KOPT-K1 (cell line): Measurements from ENCODE around the gene TMEM117.

Source experiments
- H3K27ac ChIP-seq: fragments of 200-600 bp; sonication (generic); 2 replicates; pipeline ENCODE4 v1.5.1; 2016; ENCODE audit warnings: antibody characterized with exemption, mild to moderate bottlenecking, low read depth, low read length; ENCODE audit not compliant: poor library complexity, severe bottlenecking
- H3K36me3 ChIP-seq: fragments of 200-600 bp; sonication (generic); 2 replicates; pipeline ENCODE4 v1.5.1; 2017; ENCODE audit warnings: antibody characterized with exemption, mild to moderate bottlenecking, low read length, moderate library complexity; ENCODE audit not compliant: insufficient read depth
- H3K9me3 ChIP-seq: fragments of 200-600 bp; sonication (generic); 2 replicates; pipeline ENCODE4 v1.5.1; 2017; ENCODE audit warnings: antibody characterized with exemption, low read length, mild to moderate bottlenecking; ENCODE audit not compliant: insufficient read depth, poor library complexity, severe bottlenecking

Gene TMEM117

DNA sequence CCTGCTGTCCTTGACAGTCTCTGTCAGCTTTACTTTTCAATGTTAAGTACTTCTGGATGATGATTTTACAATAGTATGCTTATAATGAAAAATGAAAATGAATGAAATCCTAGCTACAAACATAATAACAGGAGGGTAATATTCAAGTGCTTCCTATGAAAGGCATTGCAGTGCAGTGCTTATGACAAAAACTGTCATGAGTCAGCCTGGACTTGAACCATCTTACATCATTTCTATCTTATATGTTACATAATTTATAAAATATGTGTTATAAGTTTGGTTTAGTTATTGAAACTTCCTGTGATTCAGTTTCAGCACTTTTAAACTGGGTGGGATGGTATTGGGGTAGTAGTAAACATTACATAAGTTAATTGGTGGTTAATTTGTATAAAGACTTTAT, 451.7 kb downstream of the TMEM117 start:
- H3K9me3 ChIP-seq, result no peaks in the 10 kb centered on the region
- no peak overlapping the region for H3K27ac ChIP-seq
- no peaks in the 10 kb centered on the region for H3K36me3 ChIP-seq

DNA sequence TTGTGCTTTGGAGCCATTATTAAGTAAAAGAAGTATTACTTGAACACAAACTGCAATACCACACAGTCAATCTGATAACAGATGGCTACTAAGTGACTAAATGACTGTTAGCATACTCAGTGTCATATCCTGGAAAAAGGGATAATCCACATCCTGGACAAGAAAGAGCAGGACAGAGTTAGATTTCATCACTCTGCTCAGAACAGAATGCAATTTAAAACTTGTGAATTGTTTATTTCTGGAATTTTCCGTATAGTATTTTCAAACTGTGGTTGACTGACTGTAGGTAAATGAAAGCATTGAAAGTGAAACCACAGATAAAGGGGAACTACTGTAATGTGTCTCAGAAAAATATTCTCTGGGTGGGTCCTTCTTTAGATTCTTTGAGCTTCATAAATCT, 458.8 kb downstream of the TMEM117 start:
- Histone ChIP-seq H3K27ac (no peak overlapping the region), H3K9me3 (no peaks in the 10 kb centered on the region), H3K36me3 (no peaks in the 10 kb centered on the region)

DNA sequence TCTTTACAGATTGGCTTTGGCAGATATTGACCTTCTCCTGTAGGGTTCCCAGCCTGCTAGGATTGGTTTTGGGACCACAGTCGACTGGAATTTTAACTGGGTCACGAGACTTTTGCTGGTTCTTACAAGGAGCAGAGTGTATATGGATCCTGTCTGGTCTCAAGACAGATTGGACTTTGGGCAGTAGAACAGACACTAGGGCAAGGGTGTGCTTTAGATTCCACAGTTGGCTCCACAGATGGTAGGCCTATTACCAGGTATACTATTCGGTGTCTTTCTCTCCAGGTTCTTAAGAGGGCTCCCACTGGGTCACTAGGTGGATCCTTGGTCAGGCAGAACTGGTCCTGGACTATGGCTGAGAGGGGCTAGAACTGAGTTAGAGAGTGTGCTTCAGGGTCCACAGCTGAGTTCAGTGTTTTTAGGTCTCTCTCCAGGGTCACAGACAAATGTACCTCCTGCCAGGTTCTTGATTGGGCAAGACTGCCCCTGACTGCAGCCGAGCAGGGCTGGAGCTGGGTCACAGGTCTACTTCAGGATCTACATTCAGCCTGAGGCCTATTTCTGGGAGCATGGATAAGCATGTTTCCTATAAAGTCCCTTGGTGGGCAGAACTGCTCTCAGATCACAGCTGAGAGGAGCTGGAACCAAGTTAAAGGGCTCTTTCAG, 460.2 kb downstream of the TMEM117 start:
- H3K9me3 ChIP-seq, result no peaks in the 10 kb centered on the region
- H3K27ac ChIP-seq, result no peak overlapping the region
- H3K36me3 ChIP-seq, result no peaks in the 10 kb centered on the region

DNA sequence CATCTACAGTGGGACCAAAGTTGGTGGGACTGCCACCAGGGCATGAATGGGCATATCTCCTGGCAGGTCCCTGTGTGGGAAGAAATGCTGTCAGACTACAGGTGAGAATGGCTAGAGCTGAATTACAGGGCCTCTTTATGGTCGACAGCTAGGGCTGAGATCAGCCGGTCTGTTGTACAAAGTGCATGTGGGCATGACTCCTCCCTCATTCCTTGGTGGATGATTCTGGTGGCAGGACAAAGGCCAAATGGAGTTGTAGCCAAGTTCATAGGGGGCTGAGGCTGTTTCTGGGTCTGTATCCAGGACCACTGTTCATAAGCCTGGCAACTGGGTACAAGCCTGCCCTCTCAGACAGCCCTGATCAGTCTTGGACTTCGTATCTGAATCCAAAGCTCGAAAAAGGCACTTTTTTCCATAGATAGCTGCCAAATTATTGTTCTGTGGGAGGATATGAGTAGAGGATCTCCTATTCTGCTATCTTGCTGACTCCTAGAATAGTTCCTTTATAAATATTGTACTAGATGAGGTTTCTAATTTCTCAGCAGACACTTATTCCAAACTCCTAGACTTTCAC, 460.8 kb downstream of the TMEM117 start:
- Histone ChIP-seq H3K27ac (no peak overlapping the region), H3K36me3 (no peaks in the 10 kb centered on the region), H3K9me3 (no peaks in the 10 kb centered on the region)

DNA sequence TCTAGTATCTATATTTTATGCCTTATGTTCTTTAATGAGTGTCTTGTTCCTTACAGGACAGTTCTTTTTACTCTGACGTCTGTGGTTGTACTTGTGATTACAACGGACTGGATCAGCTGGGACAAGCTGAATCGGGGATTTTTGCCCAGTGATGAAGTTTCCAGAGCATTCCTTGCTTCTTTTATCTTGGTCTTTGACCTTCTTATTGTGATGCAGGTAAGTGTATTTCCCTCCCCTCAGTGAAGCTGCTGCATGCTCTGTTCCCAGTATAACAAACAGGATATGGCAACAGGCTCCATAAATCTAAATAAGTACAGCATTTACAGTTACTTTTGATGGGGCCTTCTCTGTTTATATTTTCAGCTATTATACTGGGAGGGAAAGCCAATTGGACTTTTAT, 463.6 kb downstream of the TMEM117 start:
- Histone ChIP-seq H3K9me3 (no peaks in the 10 kb centered on the region), H3K36me3 (no peaks in the 10 kb centered on the region), H3K27ac (no peak overlapping the region)

DNA sequence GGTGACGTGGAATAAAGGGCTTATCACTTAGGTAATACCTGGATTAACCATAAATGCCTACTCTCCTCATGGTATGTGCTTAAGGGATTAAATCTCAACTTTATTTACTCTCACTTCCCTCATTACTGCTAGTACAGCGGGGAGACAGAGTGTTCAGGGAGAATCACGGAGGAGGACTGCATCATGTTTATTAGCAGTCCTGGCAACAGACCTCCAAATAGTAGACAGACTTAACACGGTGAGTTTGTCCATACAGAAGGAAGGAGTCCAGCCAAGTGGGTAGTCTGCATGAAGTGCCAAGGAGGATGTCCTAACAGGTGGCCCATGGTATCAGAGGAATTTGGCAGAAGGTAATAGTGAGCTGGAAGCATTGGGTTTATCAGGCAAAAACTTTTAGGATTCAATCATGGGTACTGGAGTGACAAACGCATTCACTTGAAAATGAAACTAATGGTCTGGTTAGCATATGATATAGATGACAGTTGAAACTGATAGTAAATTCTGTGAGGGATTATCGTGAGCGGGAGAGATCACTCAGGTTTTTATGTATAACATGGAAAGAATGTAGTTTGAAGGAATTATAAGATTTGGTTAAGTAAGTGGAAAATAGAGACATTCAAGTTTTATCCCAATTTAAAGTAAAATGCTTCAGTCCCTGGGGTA, 471.8 kb downstream of the TMEM117 start:
- Histone ChIP-seq H3K27ac (no peak overlapping the region), H3K9me3 (peaks cover 4% of the 10 kb centered on the region)

DNA sequence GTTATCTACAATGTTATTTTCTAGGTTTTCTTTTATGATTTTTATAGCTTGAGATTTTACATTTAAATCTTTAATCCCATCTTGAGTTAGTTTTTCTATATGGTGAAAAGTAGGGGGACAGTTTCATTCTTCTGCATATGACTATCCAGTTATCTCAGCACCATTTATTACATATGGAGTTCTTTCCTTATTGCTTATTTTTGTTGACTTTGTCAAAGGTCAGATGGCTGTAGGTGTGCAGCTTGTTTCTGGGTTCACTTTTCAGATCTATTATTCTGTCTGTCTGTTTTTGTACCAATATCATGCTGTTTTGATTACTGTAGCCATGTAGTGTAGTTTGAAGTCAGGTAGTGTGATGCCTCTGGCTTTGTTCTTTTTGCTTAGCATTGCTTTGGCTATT, 477.3 kb downstream of the TMEM117 start:
- H3K9me3 ChIP-seq, result no peaks in the 10 kb centered on the region
- no peak overlapping the region for H3K27ac ChIP-seq
- H3K36me3 ChIP-seq, result no peaks in the 10 kb centered on the region

More for the DNA sequence above, 471.8 kb downstream of the TMEM117 start:
- H3K36me3 ChIP-seq, result no peaks in the 10 kb centered on the region

DNA sequence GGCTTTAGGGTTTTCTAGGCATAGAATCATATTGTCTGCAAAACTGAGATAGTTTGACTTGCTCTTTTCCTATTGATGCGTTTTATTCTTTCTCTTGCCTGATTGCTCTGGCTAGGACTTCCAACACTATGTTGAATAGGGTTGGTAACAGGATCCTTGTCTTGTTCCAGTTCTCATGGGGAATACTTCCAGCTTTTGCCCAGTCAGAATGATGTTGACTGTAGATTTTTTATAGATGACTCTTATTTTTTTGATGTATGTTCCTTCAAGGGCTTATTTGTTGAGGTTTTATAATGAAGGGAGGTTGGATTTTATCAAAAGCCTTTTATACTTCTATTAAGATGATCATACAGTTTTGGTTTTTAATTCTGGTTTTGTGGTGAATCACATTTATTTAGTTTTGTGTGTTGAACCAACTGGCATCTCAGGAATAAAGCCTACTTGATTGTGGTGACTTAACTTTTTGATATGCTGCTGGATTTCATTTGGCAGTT, 478.2 kb downstream of the TMEM117 start:
- Histone ChIP-seq H3K9me3 (no peaks in the 10 kb centered on the region), H3K27ac (no peak overlapping the region), H3K36me3 (no peaks in the 10 kb centered on the region)

DNA sequence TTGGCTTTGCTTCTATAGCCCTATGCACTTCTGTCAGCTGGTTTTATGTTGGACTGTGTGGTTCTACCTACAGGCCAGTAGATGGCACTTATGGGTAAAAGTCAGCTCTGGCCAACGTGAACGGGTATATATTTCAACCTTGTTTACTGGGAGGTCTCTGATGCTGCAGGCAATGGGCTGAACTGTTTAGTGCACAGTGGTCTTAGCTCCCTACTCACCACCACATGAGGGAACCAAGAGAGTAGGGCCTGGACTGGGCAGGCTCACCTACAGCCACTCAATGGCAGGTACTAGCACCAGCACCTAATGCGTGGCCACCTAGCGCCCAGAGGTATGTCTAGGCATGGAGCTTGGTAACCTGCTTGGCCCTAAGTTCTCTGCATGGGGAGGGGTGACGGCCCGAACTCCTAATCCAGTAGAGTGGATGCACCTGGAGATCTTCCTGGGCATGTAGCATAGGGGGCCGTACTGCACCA, 481.8 kb downstream of the TMEM117 start:
- no peak overlapping the region for H3K27ac ChIP-seq
- H3K36me3 ChIP-seq, result no peaks in the 10 kb centered on the region
- H3K9me3 ChIP-seq, result no peaks in the 10 kb centered on the region

DNA sequence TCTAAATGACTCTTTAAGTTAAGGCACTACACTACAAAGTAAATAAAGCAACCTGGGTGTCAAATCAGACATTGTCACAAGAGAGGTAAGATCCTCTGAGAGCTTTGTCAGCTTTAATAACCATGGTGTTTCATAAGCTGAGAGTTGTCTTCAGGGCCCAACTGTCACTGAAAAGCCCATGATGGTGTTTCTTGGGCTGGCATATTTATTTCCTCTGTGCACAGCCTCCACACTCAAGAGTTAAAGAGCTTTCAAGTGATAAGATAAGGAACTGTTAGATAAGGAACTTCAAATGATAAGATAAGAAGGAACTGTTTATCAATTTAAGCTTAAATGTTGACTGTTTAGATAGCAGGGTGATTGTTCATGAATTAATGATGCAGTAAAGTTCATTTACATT, 495.4 kb downstream of the TMEM117 start:
- Histone ChIP-seq H3K9me3 (no peaks in the 10 kb centered on the region), H3K27ac (no peak overlapping the region), H3K36me3 (no peaks in the 10 kb centered on the region)

DNA sequence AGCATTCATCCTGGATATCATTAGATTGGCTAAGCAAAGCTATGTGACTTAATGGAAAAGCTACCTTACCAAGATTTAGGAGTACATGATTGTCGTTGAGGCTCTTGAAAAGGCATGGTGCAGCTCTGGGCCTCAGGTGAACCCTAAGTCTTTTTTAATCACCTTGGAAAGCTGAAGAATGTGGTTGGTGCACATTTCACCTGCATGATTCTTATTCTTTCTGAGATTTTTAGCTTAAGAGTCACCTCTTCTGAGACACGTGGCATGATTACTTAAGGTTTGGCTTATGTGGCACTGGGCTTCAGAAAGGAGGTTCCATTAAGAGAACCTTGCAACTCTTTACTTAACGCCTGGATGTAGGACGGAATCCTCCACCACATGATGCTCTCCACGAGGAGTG, 498.5 kb downstream of the TMEM117 start:
- Histone ChIP-seq H3K9me3 (no peaks in the 10 kb centered on the region), H3K27ac (no peak overlapping the region), H3K36me3 (no peaks in the 10 kb centered on the region)

DNA sequence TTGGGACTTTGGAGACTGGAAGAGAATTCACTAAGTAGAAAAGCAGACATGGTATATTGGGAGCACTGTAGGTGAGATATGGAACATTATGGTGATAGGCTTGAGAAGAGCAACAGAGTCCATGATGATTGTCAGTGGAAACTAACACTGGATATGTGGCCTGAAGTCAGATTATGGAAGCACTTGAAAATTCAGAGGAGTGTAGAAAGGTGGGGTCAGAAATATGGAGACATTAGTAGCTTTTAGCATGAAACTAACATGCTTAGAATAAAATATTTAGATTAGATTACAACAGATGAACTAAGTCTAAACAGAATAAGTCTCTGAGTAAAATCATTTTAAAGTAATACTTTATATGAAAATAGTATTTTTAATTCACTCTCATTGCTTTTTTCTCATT, 499.1 kb downstream of the TMEM117 start:
- no peaks in the 10 kb centered on the region for H3K36me3 ChIP-seq
- no peak overlapping the region for H3K27ac ChIP-seq
- H3K9me3 ChIP-seq, result no peaks in the 10 kb centered on the region

DNA sequence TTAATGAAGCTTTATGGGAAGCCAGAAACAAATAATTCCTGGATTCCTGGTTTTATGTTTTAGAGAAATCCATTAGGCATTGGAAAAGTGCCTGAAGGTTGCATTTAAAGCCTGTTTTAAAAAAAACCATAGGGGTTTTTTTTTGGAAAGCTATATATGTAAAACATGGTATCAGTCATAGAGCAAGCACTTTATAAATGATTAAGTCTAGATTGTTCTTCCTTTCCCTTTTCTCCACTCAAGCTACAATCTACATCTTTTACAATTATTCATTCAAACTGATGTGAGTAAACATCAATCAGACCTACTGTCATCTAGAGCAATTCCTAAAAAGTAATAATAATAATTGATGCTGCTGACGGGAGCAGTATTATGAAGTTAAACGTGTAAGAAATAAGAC, 500.7 kb downstream of the TMEM117 start:
- no peak overlapping the region for H3K27ac ChIP-seq
- H3K36me3 ChIP-seq, result no peaks in the 10 kb centered on the region
- H3K9me3 ChIP-seq, result no peaks in the 10 kb centered on the region

DNA sequence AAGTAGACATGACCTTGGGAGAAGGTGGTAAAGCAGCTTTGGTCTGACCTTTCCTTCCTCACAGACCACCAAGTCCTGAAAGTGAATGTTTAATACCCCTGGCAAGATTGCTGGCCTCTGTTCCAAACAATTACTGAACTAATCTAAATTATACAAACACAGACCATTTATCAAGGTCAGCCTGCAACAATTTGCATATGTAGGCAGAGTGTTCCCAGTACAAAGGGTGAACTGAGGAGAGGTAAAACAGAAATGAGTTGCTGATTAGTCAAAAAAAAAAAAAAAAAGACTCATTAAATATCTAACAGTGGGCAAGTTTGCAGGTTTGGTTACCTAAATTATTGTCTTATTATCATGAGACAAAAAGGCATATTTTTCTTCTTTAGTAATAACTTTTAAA, 506.5 kb downstream of the TMEM117 start:
- H3K36me3 ChIP-seq, result no peaks in the 10 kb centered on the region
- H3K27ac ChIP-seq, result no peak overlapping the region
- H3K9me3 ChIP-seq, result no peaks in the 10 kb centered on the region

DNA sequence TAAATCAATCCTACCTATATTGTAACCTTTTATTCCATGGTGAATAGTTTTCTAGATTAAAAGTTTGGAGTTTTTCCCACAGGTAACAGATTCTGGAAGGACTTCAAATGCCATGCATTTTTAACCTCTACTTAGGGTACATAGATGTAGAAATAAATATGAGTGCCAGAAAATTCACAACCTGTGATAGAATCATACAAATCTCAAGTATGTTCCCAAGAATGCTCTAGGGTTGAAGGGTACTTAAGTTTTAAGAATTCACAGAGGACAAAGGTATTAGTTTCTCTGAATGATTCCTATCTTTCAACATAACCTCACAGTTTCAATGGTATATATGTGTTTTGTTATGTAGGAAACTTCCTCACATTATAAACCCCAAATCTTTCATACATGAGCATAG, 511.3 kb downstream of the TMEM117 start:
- Histone ChIP-seq H3K27ac (no peak overlapping the region), H3K36me3 (no peaks in the 10 kb centered on the region), H3K9me3 (no peaks in the 10 kb centered on the region)

DNA sequence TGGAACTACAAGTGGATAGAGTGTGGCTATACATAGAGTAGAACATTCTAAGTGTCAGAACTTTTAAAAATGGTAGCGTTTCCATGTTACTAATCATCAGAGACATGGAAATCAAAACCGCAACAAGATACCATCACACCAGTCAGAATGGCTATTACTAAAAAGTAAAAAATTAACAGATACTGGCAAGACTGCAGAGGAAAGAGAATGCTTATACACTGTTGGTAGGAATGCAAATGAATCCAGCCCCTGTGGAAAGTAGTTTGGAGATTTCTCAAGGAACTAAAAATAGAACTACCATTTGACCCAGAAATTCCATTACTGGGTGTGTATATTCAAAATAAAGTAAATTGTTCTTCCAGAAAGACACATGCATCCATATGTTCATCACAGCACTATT, 521.6 kb downstream of the TMEM117 start:
- Histone ChIP-seq H3K9me3 (no peaks in the 10 kb centered on the region), H3K27ac (no peak overlapping the region), H3K36me3 (no peaks in the 10 kb centered on the region)
